GM08714 (cell line): ENCODE results near the gene DOCK4.

Experiments
- H3K4me3 ChIP-seq: fragments of 200-500 bp; sonication (Bioruptor generic); 2 replicates; pipeline ENCODE4 v1.5.1; 2014; ENCODE audit warnings: mild to moderate bottlenecking, low read length, inconsistent platforms
- ZNF274 ChIP-seq: IDR thresholded peaks from 2 replicates; pipeline ENCODE4 v1.6.1; 2012; ENCODE audit warnings: mild to moderate bottlenecking, low read depth, low read length

Gene DOCK4

GRCh38 chr7:111763221-111763801 is 442.9 kb downstream of the DOCK4 start:
- no peak overlapping the region for H3K4me3 ChIP-seq

GRCh38 chr7:111762799-111763198 is 443.4 kb downstream of the DOCK4 start:
- no peak for TF ChIP-seq ZNF274
- H3K4me3 ChIP-seq, result no peak overlapping the region

More at GRCh38 chr7:111763221-111763801, 442.9 kb downstream of the DOCK4 start:
- TF ChIP-seq ZNF274, result no peak

GRCh38 chr7:111762211-111762610 is 444.0 kb downstream of the DOCK4 start:
- H3K4me3 ChIP-seq, result no peak overlapping the region
- no peak for TF ChIP-seq ZNF274

GRCh38 chr7:111760043-111760442 is 446.2 kb downstream of the DOCK4 start:
- no peak overlapping the region for H3K4me3 ChIP-seq
- TF ChIP-seq ZNF274, result no peak

GRCh38 chr7:111758332-111758731 is 447.9 kb downstream of the DOCK4 start:
- no peak for TF ChIP-seq ZNF274
- H3K4me3 ChIP-seq, result no peak overlapping the region

- no peak overlapping the region for H3K4me3 ChIP-seq
- TF ChIP-seq ZNF274, result no peak
These were observed 449.5 kb downstream of the DOCK4 start for GRCh38 chr7:111756687-111757178.

GRCh38 chr7:111755383-111755782 is 450.8 kb downstream of the DOCK4 start:
- no peak for TF ChIP-seq ZNF274
- no peak overlapping the region for H3K4me3 ChIP-seq

GRCh38 chr7:111753968-111754367 is 452.2 kb downstream of the DOCK4 start:
- no peak for TF ChIP-seq ZNF274
- no peak overlapping the region for H3K4me3 ChIP-seq

- no peak for TF ChIP-seq ZNF274
These were observed 454.1 kb downstream of the DOCK4 start for GRCh38 chr7:111752022-111752582.

GRCh38 chr7:111750878-111751277 is 455.3 kb downstream of the DOCK4 start:
- H3K4me3 ChIP-seq, result no peak overlapping the region
- no peak for TF ChIP-seq ZNF274

More at GRCh38 chr7:111752022-111752582, 454.1 kb downstream of the DOCK4 start:
- H3K4me3 ChIP-seq, result no peak overlapping the region

GRCh38 chr7:111750228-111750627 is 456.0 kb downstream of the DOCK4 start:
- TF ChIP-seq ZNF274, result no peak
- no peak overlapping the region for H3K4me3 ChIP-seq

GRCh38 chr7:111749625-111750024 is 456.6 kb downstream of the DOCK4 start:
- no peak for TF ChIP-seq ZNF274
- no peak overlapping the region for H3K4me3 ChIP-seq

- no peak overlapping the region for H3K4me3 ChIP-seq
- TF ChIP-seq ZNF274, result no peak
These were observed 458.5 kb downstream of the DOCK4 start for GRCh38 chr7:111747718-111748117.

- no peak overlapping the region for H3K4me3 ChIP-seq
- no peak for TF ChIP-seq ZNF274
These were observed 459.2 kb downstream of the DOCK4 start for GRCh38 chr7:111746950-111747349.

- no peak overlapping the region for H3K4me3 ChIP-seq
- no peak for TF ChIP-seq ZNF274
These were observed 461.6 kb downstream of the DOCK4 start for GRCh38 chr7:111744501-111745155.
